Measurements from ENCODE around the gene IL15RA. TPM values are rescaled to one million over a fixed set of nuclear protein-coding genes. Genes with fewer than 3 reads are reported as not detected.

The IL15RA gene
- total and polyA plus RNA-seq, 2 donors (not counting 1 experiment from before 2014, with no cell fraction given), result 9.3 to 9.6 TPM

DNA sequence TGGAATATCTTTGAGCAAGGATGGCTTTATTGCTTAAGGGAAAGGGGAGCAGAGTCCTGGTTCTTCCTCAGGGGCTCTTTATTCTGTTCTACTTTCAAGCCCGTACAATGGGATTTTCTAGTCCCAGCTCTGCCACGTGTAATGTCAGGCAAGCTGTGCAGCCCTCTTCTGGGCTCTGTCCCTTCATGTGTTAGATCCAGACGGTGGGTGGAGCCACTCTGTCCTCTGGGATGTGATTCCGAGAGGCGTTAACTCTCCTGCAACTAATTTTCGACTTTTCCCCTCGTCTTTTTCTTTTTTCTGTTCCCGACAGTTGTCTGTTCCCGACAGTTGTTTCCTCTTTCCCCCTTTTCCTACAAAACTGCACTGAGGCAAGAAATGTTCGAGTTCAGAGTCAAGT lies 52.5 kb downstream of the IL15RA start:
- H3K4me2 ChIP-seq (replicated peaks; ENCODE audit: low read depth, low read length, poor library complexity, severe bottlenecking), result no peak overlapping the region
- DNase-seq (no peak), ATAC-seq (ENCODE audit: low read depth) (no peak)
- H3K27me3 ChIP-seq (replicated peaks in 1 of 4; ENCODE audit: control extremely low read depth in 1 of 4, control insufficient read depth in 3 of 4, insufficient read depth in 4 of 4, low read length in 3 of 4), result no peaks in the 10 kb centered on the region
- no peak overlapping the region for H3K9ac ChIP-seq (ENCODE audit: low read length)
- peaks cover 4 to 96% of the 10 kb centered on the region in 2 experiments for H3K36me3 ChIP-seq (replicated peaks in 1 of 2; ENCODE audit: control extremely low read depth in 1 of 2, control insufficient read depth in 1 of 2, extremely low read depth in 1 of 2, insufficient read depth in 2 of 2, low read length in 1 of 2)
- TF ChIP-seq, protein P1, sequence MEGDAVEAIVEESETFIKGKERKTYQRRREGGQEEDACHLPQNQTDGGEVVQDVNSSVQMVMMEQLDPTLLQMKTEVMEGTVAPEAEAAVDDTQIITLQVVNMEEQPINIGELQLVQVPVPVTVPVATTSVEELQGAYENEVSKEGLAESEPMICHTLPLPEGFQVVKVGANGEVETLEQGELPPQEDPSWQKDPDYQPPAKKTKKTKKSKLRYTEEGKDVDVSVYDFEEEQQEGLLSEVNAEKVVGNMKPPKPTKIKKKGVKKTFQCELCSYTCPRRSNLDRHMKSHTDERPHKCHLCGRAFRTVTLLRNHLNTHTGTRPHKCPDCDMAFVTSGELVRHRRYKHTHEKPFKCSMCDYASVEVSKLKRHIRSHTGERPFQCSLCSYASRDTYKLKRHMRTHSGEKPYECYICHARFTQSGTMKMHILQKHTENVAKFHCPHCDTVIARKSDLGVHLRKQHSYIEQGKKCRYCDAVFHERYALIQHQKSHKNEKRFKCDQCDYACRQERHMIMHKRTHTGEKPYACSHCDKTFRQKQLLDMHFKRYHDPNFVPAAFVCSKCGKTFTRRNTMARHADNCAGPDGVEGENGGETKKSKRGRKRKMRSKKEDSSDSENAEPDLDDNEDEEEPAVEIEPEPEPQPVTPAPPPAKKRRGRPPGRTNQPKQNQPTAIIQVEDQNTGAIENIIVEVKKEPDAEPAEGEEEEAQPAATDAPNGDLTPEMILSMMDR (IDR thresholded peaks at IDR 0.05), result no peak
- no peak for TF ChIP-seq EZH2 (IDR thresholded peaks at IDR 0.05; ENCODE audit: borderline replicate concordance, insufficient read depth, low read depth, low read length, poor library complexity, severe bottlenecking)
- no peaks in the 10 kb centered on the region for H3K9me3 ChIP-seq (ENCODE audit: control extremely low read depth in 1 of 3, control insufficient read depth in 2 of 3, insufficient read depth in 1 of 3, low read length in 2 of 3)
- ChIA-PET CTCF (no interaction called here), POLR2A (no interaction called here)
- WGBS (ENCODE audit: insufficient coverage), result 96% methylated on average over 7 of the region's 10 CpGs
- H3K4me3 ChIP-seq (ENCODE audit: control extremely low read depth in 1 of 5, extremely low read depth in 1 of 5, insufficient read depth in 1 of 5, low read depth in 2 of 5, low read length in 4 of 5), result no peak overlapping the region
- Mint-ChIP-seq H3K9me3 (ENCODE audit: insufficient read depth) (no peaks in the 10 kb centered on the region), H3K27ac (no peak overlapping the region), H3K4me1 (no peaks in the 10 kb centered on the region), H3K27me3 (no peaks in the 10 kb centered on the region), H3K4me3 (no peak overlapping the region)
- no peaks in the 10 kb centered on the region for H3K79me2 ChIP-seq (ENCODE audit: control insufficient read depth, insufficient read depth, low read length)
- no peaks in the 10 kb centered on the region for H3K4me1 ChIP-seq (ENCODE audit: control insufficient read depth in 2 of 2, insufficient read depth in 2 of 2, low read length in 2 of 2)
- H3K27ac ChIP-seq (ENCODE audit: low read length in 2 of 2), result no peak overlapping the region
- no peak overlapping the region for H2AFZ ChIP-seq (ENCODE audit: insufficient read depth, low read depth, low read length, poor library complexity, severe bottlenecking)
- intact Hi-C loops (cut with micrococcal nuclease), result no loop called here
- H4K20me1 ChIP-seq (ENCODE audit: control insufficient read depth, insufficient read depth, low read length, poor library complexity, severe bottlenecking), result peaks cover 4% of the 10 kb centered on the region

- CTCF ChIA-PET, result no interaction called here
- intact Hi-C loops (cut with micrococcal nuclease), result no loop called here
- Mint-ChIP-seq H3K4me3 (no peak overlapping the region), H3K27ac (no peak overlapping the region), H3K9me3 (ENCODE audit: insufficient read depth) (no peaks in the 10 kb centered on the region), H3K27me3 (no peaks in the 10 kb centered on the region), H3K4me1 (no peaks in the 10 kb centered on the region)
- Histone ChIP-seq H3K36me3 (replicated peaks in 1 of 2; ENCODE audit: control extremely low read depth in 1 of 2, control insufficient read depth in 1 of 2, extremely low read depth in 1 of 2, insufficient read depth in 2 of 2, low read length in 1 of 2) (peaks cover 7 to 92% of the 10 kb centered on the region in 2 experiments), H3K4me3 (ENCODE audit: control extremely low read depth in 1 of 5, extremely low read depth in 1 of 5, insufficient read depth in 1 of 5, low read depth in 2 of 5, low read length in 4 of 5) (no peak overlapping the region), H3K79me2 (ENCODE audit: control insufficient read depth, insufficient read depth, low read length) (no peaks in the 10 kb centered on the region), H3K27ac (ENCODE audit: low read length in 2 of 2) (no peak overlapping the region), H3K4me2 (replicated peaks; ENCODE audit: low read depth, low read length, poor library complexity, severe bottlenecking) (no peak overlapping the region), H3K27me3 (replicated peaks in 1 of 4; ENCODE audit: control extremely low read depth in 1 of 4, control insufficient read depth in 3 of 4, insufficient read depth in 4 of 4, low read length in 3 of 4) (no peaks in the 10 kb centered on the region), H4K20me1 (ENCODE audit: control insufficient read depth, insufficient read depth, low read length, poor library complexity, severe bottlenecking) (peaks cover 4% of the 10 kb centered on the region), H3K9me3 (ENCODE audit: control extremely low read depth in 1 of 3, control insufficient read depth in 2 of 3, insufficient read depth in 1 of 3, low read length in 2 of 3) (no peaks in the 10 kb centered on the region), H3K4me1 (ENCODE audit: control insufficient read depth in 2 of 2, insufficient read depth in 2 of 2, low read length in 2 of 2) (no peaks in the 10 kb centered on the region), H3K9ac (ENCODE audit: low read length) (no peak overlapping the region), H2AFZ (ENCODE audit: insufficient read depth, low read depth, low read length, poor library complexity, severe bottlenecking) (no peak overlapping the region)
- TF ChIP-seq EZH2 (IDR thresholded peaks at IDR 0.05; ENCODE audit: borderline replicate concordance, insufficient read depth, low read depth, low read length, poor library complexity, severe bottlenecking), result no peak
- TF ChIP-seq, protein P1 (IDR thresholded peaks at IDR 0.05), result no peak
- DNase-seq (no peak), ATAC-seq (ENCODE audit: low read depth) (no peak)
- WGBS (ENCODE audit: insufficient coverage), result 100% methylated on average over 1 of the region's 5 CpGs
- POLR2A ChIA-PET, result no interaction called here
Observed at GRCh38 chr10:5921746-5922145, 55.6 kb downstream of the IL15RA start.

Data from B cell (primary cell).